Adrenal gland (tissue), 5 donors: ENCODE data around the gene MED22.

Source experiments
- CTCF ChIP-seq, 6 experiments: fragments of 450-650 bp in 4 of 6; fragments of 200-600 bp in 2 of 6; sonication (generic) in 1 of 6; IDR thresholded peaks; 1 replicate in 5 of 6; 2 replicates in 1 of 6; pipeline versions ENCODE4 v1.5.1 to v1.8.0; 2016 to 2021; ENCODE audit warnings: antibody characterized with exemption in 6 of 6, mild to moderate bottlenecking in 2 of 6, moderate library complexity in 1 of 6
- POLR2A ChIP-seq, 2 donors: fragments of 450-650 bp; IDR thresholded peaks; one replicate each; pipeline ENCODE4 v1.6.1; 2017; ENCODE audit warnings: antibody characterized with exemption in 2 of 2, mild to moderate bottlenecking in 2 of 2, moderate library complexity in 1 of 2
- donor health status: DM: no; HTN: no; CAD: no.

- no peak for TF ChIP-seq CTCF (IDR thresholded peaks at IDR 0.05)
- TF ChIP-seq POLR2A (IDR thresholded peaks at IDR 0.05), result no peak
These were observed 8.3 kb downstream of the MED22 start for GRCh38 chr9:133339641-133340040.
